Stimulated activated CD4-positive, alpha-beta T cell treated with anti-CD3 and anti-CD28 coated beads, Interleukin-4, amount 100 ng/mL, for 48 hours (primary cell): ENCODE results near the gene TMEM60.
"Not testable (repeated sequence)": the region's sequence is repeated elsewhere in the genome, so short reads cannot be mapped to it uniquely, and the experiment has no call there.

ENCODE experiments used
- DNase-seq, 2 donors: peaks; one replicate each; pipeline ENCODE4 v3.0.0-alpha.2; 2020; ENCODE audit warnings: low read depth in 2 of 2

TMEM60 gene

DNA sequence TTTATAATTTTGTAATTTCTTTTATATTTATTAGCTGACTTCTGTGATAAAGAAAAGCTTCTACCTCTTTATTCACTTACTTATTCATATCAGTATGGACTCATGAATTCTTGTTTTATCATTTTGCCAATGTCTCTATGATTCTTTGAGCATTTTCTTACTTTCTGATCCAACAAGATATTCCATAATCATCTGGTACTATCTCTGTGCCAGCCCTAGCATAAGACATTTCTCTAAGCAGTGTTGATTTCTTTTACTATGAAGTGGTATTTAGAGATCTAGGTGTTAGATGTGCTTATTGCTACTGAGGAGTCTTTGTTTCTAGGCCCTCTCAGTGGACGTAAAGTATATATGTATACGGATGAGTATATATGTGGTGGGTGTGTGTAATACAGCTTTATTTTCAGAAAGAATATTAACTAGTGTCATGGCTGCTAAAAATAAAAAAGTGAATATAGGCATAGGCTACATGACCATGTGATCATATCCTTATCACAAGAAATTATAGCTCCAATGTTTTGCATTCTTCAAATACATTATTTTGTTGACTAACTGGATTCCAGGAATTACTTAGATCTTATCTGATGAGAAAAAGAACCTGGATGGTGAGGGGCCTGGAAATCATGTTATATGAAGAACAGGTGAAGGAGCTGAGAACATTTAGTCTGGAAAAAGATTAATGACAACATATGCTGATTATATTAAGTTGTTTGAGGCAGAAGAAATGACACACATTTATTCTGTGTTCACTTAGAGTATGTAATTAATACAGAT, 13.5 kb upstream of the TMEM60 start:
- no peak for DNase-seq

DNA sequence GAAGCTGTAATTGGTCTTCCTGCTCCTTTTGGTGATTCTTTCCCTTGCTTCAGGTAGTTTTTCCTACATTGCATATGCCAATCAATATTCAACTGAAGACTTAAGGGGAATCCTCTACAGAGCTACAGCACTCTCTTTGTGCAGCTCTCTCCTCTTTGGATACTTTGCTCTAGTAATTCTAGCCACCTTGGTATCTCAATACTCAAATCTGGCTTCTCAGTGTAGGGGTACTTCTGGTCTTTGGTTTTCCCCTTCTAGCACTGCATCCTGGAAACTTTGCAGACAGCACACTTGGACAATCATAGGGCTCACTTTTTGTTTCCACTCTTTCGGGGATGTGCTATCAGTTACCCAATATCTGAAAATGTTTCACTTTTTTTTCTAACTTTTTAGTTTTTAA, 10.3 kb upstream of the TMEM60 start:
- no peak for DNase-seq

DNA sequence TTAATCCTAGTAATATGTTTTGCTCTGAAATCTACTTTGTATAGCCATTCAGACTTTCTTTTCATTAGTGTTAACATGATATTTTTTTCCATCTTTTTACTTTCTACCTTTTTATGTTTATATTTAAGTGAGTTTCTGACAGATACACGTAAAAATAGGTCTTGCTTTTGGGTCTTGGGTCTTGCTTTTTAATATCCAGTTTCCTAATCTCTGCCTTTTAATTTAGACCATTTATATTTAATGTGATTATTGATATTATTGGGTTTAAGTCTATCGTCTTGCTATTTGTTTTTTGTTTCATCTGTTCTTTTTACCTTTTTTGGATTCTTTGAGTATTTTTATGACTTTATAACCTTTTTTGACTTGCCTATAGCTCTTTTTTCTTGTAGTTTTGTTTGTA, 8.2 kb upstream of the TMEM60 start:
- DNase-seq = no peak

DNA sequence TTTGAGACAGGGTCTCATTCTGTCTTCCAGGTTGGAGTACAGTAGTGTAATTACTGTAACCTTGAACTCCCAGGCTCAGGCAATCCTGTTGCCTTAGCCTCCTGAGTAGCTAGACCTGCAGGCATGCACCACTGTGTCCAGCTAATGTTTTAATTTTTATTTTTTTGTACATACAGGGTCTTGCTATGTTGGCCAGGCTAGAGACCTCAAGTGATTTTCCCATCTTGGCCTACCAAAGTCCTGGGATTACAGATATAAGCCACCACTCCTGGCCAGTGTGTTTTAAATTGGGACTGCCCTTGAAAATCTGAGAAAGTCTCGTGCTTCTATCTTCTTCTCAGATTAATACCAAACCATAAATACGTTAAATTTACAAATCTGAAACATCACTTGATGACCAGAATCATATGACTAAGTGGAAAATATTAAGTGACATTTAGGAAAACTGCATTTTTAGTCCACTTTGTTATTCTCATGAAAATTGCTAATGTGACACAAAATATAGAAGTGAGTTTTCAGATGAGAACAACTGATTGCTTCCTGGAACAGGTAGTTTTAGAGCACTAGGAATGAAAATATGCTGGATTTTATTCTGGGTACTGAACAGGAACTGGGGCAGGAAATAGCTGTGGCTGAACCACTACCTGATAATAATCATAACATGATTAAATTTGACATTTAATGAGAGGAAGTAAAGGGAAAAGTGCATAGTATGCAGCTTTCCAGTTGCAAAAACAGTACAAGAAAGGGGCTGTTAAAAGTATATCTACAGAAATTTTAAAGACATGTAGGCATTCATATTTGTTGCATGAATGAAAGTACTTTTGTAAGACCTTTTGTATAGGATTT, 4.5 kb upstream of the TMEM60 start:
- no peak for DNase-seq

DNA sequence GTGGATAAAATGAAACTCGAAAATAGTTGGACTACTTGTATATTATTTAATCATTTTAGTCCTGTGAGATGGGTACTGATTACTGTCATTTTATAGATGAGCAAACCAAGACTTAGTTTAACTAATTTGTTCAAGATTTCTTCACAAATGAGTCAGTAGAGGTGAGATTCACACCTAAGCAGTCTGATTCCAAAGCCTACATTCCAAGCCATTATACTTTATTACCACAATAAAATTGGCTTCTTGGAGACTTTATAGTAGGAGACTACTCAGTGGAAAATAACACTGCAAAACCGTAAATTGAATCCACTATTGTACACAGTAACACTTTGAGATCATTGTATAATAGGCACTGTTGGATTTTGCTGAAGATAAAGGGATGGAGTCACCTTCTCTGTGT, 2.5 kb upstream of the TMEM60 start:
- no peak for DNase-seq

DNA sequence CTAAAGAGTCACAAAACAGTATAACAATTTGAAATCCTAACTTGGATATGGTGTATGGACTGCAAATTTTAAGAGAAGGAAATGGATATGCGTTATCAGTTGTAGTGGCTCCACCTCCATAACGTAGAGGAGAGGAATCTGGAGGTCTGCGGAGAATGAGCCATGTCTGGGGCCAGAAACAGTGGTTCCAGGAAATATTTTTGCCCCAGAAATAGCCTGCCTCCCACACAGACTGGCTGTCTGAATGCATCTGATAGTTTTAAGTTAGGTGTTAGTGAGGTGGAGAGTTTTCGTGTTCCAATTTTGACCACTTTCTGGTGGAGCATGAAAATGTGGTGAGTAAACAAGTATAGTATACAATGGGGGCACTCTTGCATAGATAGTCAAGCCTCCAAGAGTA, 1.9 kb upstream of the TMEM60 start:
- no peak for DNase-seq

DNA sequence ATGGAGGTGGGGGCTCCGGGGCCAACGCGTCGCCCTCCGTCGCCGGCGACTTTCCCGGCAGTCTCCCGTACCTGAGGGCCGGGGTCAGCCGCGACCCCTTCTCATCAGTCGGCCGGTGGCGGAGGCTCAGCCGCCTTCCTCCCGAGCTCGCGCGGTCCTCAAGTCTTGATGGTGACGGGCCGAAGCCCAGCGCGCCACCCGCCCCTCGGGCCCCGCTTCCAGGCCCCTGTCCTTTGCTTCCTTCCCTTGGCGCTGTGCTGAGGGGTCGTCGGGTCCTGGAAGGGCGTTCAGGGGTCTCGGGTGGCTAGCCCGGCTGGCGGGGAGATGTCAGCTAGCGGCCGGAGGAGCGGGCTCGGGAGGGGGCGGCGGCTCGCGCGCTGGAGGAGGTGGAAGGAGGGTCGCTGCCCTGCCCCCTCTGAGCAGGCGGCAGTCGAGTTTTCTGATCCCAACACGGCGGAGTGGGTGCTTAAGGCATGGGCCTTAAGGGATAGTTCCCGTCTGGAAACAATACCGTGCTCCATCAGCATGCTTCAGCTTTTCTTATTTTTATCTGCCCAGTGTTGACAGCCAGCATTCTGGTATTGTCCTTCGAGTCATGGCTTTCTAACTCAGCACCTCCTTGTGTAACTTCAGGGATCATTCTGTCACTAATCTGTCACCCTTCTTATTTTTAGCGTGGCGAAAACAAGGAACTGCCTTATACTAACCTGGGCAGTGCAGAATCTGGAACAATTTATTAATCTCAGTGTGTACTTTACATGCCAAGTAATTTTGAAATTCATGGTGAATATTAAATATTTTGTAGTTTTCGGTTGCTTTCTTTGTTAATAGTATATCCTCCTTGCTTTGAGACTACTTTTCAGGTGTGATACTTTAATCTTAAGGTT, 1.1 kb upstream of the TMEM60 start:
- peak in 1 of 2 donors; percentile 2 for DNase-seq

DNA sequence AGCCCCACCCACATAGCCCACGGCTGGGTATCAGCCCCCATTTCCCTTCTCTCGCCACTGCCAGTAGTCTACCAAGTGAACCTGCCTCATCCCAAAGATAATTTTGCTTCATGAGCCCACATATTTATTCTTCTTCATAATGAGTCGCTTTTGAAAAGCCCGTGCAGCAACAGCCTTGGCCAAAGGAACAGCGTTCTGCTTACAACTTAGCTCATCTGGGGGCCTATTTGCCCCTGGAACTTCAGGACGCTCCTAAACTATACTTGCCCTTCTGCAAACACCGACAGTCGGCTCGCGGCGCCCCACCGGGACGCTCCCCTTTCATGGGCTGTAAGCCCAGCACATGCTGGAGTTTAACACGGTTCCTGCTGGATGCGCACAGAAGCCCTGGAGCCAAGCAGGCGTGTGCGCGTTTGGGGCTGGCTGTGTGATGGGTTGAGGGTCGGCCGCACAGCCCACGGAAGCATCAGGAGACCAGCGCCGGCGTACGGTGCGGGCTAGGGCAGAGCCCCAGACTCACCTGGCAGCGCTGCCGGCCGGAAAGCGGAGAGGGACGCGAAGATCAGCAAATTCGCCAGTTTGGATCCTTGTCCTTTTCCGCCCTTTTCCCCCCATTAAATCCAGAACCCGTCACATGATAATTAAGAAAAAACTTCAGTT, 370 bp downstream of the TMEM60 start:
- DNase-seq = peak in 1 of 2 donors; percentile 25

DNA sequence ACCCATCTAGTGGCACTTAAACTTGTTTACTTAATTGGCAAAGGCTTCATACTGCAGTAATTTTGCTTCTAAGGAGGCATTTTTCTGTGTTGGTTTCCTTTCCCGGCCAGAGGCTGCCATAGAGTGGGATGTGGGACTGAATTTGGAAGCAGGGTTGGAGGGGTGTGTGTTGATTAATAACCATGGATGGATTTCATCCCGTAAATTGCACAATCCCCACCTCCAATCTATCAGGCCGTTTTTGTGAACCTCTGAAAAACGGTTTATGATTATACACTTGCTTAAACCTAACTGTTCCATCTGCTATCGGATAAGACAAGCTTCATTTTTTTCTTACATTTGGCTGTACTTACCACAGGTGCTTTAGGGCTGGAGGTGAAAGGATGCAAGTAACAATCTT, 1.3 kb downstream of the TMEM60 start:
- DNase-seq = no peak

DNA sequence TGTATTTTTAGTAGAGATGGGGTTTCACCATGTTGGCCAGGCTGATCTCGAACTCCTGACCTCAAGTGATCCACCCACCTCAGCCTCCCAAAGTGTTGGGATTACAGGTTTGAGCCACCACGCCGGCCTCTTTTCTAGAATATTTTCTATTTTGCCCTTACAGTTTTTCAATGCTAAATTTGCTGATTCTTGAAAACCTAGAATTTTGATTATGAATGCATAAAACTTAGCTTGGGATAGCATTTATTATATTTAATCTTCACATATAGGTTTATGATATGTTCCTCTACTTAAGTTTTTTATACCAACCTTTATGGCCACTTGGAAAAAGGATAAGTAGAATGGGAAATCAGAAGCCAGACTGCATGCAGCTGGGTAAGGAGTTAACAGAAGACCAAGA, 2.1 kb downstream of the TMEM60 start:
- DNase-seq = no peak

DNA sequence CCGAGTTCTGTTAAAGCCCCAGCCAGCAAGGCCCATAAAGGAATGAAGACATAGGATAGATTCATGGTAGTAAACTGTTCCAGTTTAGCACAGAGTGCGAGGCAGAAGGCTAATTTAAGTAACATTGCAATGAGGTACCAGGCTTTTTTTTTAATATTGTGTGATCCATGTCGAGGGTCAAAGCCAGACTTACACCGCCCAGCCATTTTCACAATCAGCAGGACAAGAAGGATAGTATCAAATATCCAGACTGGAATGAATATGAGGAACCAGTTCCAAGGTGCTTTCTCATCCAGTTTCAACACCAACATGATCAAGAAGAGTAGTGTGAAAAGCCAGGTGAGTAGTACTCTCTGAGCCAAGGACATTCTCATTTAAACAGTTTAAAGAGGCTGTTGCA, 4.2 kb downstream of the TMEM60 start:
- DNase-seq = no peak

DNA sequence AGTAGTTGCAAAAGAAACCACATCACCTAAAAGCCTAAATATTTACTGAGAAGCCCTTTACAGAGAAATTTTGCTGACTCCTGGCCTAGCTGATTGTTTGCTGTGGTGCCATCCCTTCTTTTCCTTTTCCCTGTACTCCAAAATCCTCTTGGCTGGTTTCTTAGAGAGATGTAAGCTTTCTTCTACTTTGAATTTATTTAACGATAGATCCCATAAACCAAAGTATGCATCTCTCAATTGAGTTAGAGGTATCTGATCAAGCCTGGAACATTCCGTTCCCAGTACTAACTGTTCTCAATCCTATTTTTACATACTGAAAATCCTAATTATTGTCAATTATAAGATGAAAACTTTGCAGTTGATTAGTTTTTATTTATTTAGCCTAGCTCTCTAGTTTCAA, 6.3 kb downstream of the TMEM60 start:
- DNase-seq = no peak

DNA sequence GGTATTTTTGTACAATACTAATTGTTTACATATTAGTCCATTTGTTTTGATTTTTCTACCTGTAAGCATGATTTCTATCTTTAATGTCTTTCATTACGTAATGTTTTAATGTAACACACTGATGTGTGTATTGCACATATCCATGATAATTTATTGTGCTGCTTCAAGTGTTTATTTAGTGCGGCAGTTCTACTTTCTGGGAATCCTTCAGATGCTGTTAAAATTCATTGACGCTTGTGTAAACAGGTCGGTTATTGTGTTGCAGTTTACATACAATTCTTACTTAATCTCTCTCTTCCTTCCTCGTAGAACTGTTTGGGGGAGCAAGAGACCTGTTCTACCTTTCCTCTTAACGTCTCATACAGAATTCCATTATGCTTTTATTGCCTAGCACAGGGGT, 6.9 kb downstream of the TMEM60 start:
- DNase-seq = no peak

DNA sequence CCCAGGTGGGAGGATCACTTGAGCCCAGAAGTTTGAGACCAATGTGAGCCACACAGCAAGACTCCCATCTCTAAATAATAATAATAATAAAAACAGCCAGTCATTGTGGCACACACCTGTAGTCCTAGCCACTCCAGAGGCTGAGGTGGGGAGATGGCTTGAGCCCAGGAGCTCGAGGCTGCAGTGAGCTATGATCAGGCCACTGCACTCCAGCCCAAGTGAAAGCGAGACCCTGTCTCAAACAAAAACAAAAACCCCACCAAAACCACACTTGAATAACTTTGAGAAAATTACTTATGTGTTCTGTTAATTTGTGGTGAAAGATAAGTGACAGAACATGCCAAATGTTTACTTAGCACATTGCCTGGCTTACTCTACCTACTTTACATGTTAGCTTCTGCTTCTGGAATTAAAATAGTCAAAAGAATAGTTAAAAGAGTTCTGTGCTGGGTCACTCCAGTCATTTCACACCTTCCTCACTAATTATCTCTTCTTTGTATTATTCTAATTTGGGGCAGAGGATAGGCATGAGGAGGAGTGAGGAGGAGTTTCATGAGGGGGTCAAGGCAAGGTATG, 9.8 kb downstream of the TMEM60 start:
- DNase-seq = no peak

DNA sequence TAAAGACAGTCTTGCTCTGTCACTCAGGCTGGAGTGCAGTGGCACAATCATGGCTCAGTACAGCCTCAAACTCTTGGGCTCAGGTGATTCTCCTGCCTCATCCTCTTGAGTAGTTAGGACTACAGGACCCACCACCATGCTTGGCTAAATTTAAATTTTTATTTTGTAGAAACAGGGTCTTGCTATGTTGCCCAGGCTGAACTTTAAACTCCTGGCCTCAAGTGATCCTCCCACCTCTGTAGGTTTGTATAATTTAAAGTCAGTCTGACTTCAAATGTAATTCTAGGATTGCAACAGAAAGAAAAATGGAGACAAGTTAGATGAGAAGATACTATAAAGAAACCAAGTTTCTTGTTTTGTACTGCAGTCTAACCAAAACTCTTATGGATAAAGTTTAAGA, 11.5 kb downstream of the TMEM60 start:
- no peak for DNase-seq

DNA sequence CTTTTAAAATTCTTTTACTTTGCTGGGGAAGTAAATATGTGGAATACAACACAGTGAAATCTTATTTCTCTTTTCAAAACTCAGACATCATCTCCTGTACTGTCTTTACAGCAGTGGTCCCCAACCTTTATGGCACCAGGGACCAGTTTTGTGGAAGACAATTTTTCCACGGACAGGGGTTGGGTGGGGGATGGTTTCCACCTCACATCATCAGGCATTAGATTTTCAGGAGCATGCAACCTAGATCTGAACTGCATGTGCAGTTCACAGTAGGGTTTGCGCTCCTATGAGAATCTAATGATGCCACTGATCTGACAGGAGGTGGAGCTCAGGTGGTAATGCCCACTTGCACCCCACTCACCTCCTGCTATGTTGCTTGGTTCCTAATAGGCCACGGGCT, 12.2 kb downstream of the TMEM60 start:
- no peak for DNase-seq

DNA sequence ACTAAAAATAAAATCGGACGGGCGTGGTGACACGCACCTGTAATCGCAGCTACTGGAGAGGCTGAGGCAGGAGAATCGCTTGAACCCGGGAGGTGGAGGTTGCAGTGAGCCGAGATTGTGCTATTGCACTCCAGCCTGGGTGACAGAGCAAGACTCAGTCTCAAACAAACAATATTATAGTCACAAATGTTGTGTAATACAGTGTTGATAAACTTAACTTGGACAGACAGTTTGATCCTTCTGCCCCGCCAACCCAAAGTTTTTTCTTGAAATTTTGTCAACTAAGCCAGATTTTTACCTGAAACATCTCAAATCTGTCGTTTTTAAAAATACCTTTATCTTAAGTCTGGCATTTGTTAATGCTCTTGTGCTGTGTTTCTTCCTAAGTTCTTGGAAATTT, 13.8 kb downstream of the TMEM60 start:
- DNase-seq = not testable (repeated sequence)

DNA sequence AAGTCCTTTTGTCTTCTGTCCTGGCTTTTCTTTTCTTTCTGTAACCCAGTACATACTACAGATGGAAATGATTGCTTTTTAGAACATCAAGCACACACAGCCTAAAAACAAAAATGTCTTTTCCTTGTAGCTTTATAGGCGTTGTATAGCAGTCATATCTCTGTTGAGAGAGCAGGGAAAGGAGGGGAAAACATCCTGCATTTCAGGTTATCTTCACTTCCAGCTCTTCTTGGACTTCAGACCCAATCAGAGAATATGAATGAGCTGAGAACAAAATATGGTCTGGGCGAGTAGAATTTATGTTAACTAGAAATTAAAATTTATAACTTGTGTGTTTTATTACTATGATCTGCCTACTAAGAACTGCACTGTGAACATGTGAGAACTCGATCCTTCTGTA, 14.7 kb downstream of the TMEM60 start:
- DNase-seq = no peak

DNA sequence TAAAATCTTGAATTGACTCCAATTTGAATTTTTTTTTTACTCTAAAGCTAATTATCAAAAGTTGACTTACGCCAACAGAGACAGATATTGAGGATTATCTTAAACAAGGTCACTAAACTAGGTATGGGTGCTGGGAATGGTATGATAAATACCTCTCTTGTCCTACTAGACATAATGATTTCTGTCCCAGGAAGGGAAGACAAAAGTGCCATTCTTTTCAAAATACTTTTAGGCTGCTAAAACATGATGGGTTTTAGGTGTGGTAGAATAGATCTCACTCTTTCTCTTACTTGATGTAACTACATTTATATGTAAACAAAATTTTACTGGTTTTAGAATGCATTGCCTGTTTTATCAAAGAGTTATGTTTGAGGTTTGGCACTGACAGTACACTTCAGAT, 15.1 kb downstream of the TMEM60 start:
- DNase-seq = no peak

DNA sequence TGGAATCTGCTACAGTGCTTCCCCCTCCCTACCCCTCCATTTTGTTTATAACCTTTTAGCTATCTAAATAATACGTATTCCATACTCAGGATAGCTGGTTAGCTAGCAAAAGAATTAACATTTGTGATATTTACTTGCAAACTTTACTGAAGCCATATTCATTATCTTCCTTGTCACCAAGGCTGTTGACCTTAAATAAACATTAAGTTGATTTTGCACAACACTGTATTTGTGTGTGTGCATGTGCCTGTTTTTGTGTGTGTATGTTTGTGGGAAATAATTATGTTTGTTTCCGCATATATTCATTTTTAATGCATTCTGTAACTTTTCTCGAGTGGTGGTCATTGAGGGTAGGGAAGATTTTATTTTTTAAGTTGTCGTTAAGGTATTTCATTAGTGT, 15.9 kb downstream of the TMEM60 start:
- DNase-seq = no peak

DNA sequence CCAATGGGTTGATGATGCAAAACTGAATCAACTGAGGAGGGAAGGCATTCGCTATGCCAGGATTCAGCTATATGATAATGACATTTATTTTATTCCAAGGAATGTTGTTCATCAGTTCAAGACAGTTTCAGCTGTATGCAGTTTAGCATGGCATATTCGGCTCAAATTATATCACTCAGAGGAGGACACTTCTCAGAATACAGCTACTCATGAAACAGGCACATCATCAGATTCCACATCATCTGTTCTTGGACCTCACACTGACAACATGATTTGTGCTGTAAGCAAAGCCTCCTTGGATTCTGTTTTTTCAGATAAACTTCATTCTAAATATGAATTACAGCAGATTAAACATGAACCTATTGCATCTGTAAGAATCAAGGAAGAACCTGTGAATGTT, 19.7 kb downstream of the TMEM60 start:
- no peak for DNase-seq
